Pancreas (tissue), 10 donors: Measurements from ENCODE around the gene PARP2. TPM values are rescaled to one million over a fixed set of nuclear protein-coding genes. Genes with fewer than 3 reads are reported as not detected.

Experiments used
- ATAC-seq, 4 donors: fragments of 200-7000 bp; cut with Tn5 transposase; one replicate each; pipeline versions ENCODE4 v1.8.0 to v1.9.1; 2020; ENCODE audit warnings: mild to moderate bottlenecking in 4 of 4, moderate library complexity in 4 of 4
- DNase-seq, 6 donors: peaks; one replicate each; pipeline ENCODE4 v3.0.0-alpha.2; 2020
- FAIRE-seq: peaks from 2 replicates; lab custom pipeline; 2012; peaks lifted over from hg19 to GRCh38; lab: Jason Lieb, UNC
- H3K27ac ChIP-seq, 4 donors: fragments of 200-600 bp; sonication (generic); 1 replicate in 3 of 4; 2 replicates in 1 of 4; pipeline versions ENCODE4 v1.5.0 to v1.8.0; 2020
- H3K27me3 ChIP-seq, 4 donors: fragments of 200-600 bp; one replicate each; pipeline ENCODE4 v1.8.0; 2021
- H3K36me3 ChIP-seq, 3 donors: fragments of 200-600 bp; sonication (generic) in 1 of 3; one replicate each; pipeline versions ENCODE4 v1.5.0 to v1.8.0; 2020 to 2021
- H3K4me1 ChIP-seq, 3 donors: fragments of 200-600 bp; one replicate each; pipeline ENCODE4 v1.8.0; 2021
- H3K4me3 ChIP-seq, 4 donors: fragments of 200-600 bp; sonication (generic) in 2 of 4; one replicate each; pipeline versions ENCODE4 v1.5.0 to v1.8.0; 2020 to 2021
- H3K9me3 ChIP-seq, 4 donors: fragments of 200-600 bp; one replicate each; pipeline ENCODE4 v1.8.0; 2021
- CTCF ChIP-seq, 4 donors: fragments of 200-600 bp; sonication (generic) in 3 of 4; IDR thresholded peaks; one replicate each; pipeline versions ENCODE4 v1.5.0 to v1.8.0; 2021; ENCODE audit warnings: antibody characterized with exemption in 4 of 4
- WGBS, 2 donors: extraction: QIAGEN DNeasy Blood & Tissue Kit; methylation state at CpG; one replicate each; pipeline ENCODE4 v1.1.7; 2013; 5-methylcytosine and 5-hydroxymethylcytosine counted together
- intact Hi-C, 3 donors: fragments of 100-400 bp; cut with DNase I; formaldehyde crosslinking; loops; one replicate each; pipeline versions ENCODE4 v1.11.1 to v1.14.2; 2022
- polyA plus RNA-seq, 2 donors: library from polyadenylated mRNA; stranded (reverse); fragments of 200-250 nt; gene quantifications; one replicate each; pipeline ENCODE4 v1.2.3, GENCODE V29; 2013
- total RNA-seq, 6 donors: library from RNA; stranded (reverse); fragmentation: NEBNext Ultra II Directional in 4 of 6; extraction: Animal tissue kit (Norgen Biotek cat#: 25700) in 4 of 6; gene quantifications; one replicate each; pipeline versions ENCODE4 v1.2.1 to v1.2.4, GENCODE V29; 2021 to 2023
- donor health status: healthy with polysubstance abuse.
- donor health status: DM: no; HTN: no; CAD: no; lungs with moderate emphysema.
- donor health status: DM: no; HTN: no; CAD: no.
- donor health status: control.
- donor health status: control.
- donor health status: Bipolar disorder and iron deficiency.
- donor health status: DM: yes; HTN: yes; CAD: no.
- donor health status: DM: no; HTN: no; CAD: no.
- donor health status: DM: no; HTN: no; CAD: no.
- donor health status: DM: yes; HTN: yes; CAD: no.

PARP2 gene
- total and polyA plus RNA-seq, 8 donors = 6.1 to 21.8 (median 10.4) TPM

GRCh38 chr14:20341646-20342045 lies 1.8 kb upstream of the PARP2 start:
- Histone ChIP-seq H3K27me3 (no peaks in the 10 kb centered on the region), H3K9me3 (no peaks in the 10 kb centered on the region), H3K4me1 (peaks cover 0 to 9% (median 4%) of the 10 kb centered on the region in 3 donors), H3K27ac (peak overlapping the region; percentile 64 to 94 (median 86)), H3K4me3 (peak overlapping the region in 2 of 4 donors; percentile 59 to 68), H3K36me3 (no peaks in the 10 kb centered on the region)
- intact Hi-C loops = no loop called here
- TF ChIP-seq CTCF (IDR thresholded peaks at IDR 0.05) = no peak
- WGBS, 2 donors = 57 to 65% methylated on average over 2 of the region's 2 CpGs
- FAIRE-seq = no peak
- no peak for ATAC-seq
- no peak for DNase-seq

GRCh38 chr14:20343862-20344220 lies 406 bp downstream of the PARP2 start:
- intact Hi-C loops = no loop called here
- Histone ChIP-seq H3K27ac (peak overlapping the region; percentile 69 to 94 (median 86)), H3K9me3 (no peaks in the 10 kb centered on the region), H3K4me1 (peaks cover 0 to 9% (median 4%) of the 10 kb centered on the region in 3 donors), H3K4me3 (peak overlapping the region; percentile 41 to 68 (median 60)), H3K27me3 (no peaks in the 10 kb centered on the region), H3K36me3 (no peaks in the 10 kb centered on the region)
- FAIRE-seq (no peak), DNase-seq (no peak), ATAC-seq (no peak)
- TF ChIP-seq CTCF (IDR thresholded peaks at IDR 0.05) = no peak
- 0% methylated on average over 3 of the region's 3 CpGs for WGBS, 2 donors

GRCh38 chr14:20345366-20345765 lies 1.9 kb downstream of the PARP2 start:
- DNase-seq = no peak
- no peaks in the 10 kb centered on the region for H3K27me3 ChIP-seq
- no peaks in the 10 kb centered on the region for H3K9me3 ChIP-seq
- FAIRE-seq = no peak
- ATAC-seq = no peak
- WGBS, 2 donors = 82 to 93% methylated on average over 1 of the region's 1 CpG
- H3K4me3 ChIP-seq = no peak overlapping the region
- peaks cover 0 to under 1% (median 0%) of the 10 kb centered on the region in 3 donors for H3K36me3 ChIP-seq
- peaks cover 0 to 9% (median 4%) of the 10 kb centered on the region in 3 donors for H3K4me1 ChIP-seq
- intact Hi-C loops = no loop called here
- H3K27ac ChIP-seq = no peak overlapping the region
- no peak for TF ChIP-seq CTCF (IDR thresholded peaks at IDR 0.05)

GRCh38 chr14:20346713-20347112 lies 3.3 kb downstream of the PARP2 start:
- H3K9me3 ChIP-seq = no peaks in the 10 kb centered on the region
- H3K4me1 ChIP-seq = peaks cover 0 to 9% (median 4%) of the 10 kb centered on the region in 3 donors
- DNase-seq = no peak
- intact Hi-C loops = no loop called here
- ATAC-seq = no peak
- H3K27me3 ChIP-seq = no peaks in the 10 kb centered on the region
- H3K36me3 ChIP-seq = peaks cover 0 to 4% (median 0%) of the 10 kb centered on the region in 3 donors
- 96 to 100% methylated on average over 1 of the region's 1 CpG for WGBS, 2 donors
- TF ChIP-seq CTCF (IDR thresholded peaks at IDR 0.05) = no peak
- FAIRE-seq = no peak
- no peak overlapping the region for H3K27ac ChIP-seq
- no peak overlapping the region for H3K4me3 ChIP-seq

- FAIRE-seq = no peak
- WGBS, 2 donors = 94 to 96% methylated on average over 3 of the region's 3 CpGs
- DNase-seq = no peak
- no peak for ATAC-seq
- Histone ChIP-seq H3K9me3 (no peaks in the 10 kb centered on the region), H3K27me3 (no peaks in the 10 kb centered on the region), H3K4me1 (peaks cover 0 to 9% (median 4%) of the 10 kb centered on the region in 3 donors), H3K27ac (no peak overlapping the region), H3K36me3 (peaks cover 0 to 7% (median 4%) of the 10 kb centered on the region in 3 donors), H3K4me3 (no peak overlapping the region)
- intact Hi-C loops = no loop called here
- no peak for TF ChIP-seq CTCF (IDR thresholded peaks at IDR 0.05)
These were observed 4.3 kb downstream of the PARP2 start for GRCh38 chr14:20347747-20348146.
